Measurements from ENCODE around the gene TMEM8B. TPM values are rescaled to one million over a fixed set of nuclear protein-coding genes. Genes with fewer than 3 reads are reported as not detected.

The TMEM8B gene
- total and polyA plus RNA-seq, 10 of the 15 experiments (the other 5 are each of a cell fraction or from before 2014, with no cell fraction given): 0.19 to 7.6 (median 2.5) TPM

- intact Hi-C loops (cut with micrococcal nuclease; ENCODE audit: unreplicated experiment): no loop called here
Observed at GRCh38 chr9:35905051-35905781, 76.2 kb downstream of the TMEM8B start.

GRCh38 chr9:35905912-35906679, 77.1 kb downstream of the TMEM8B start, which contains the start of gene HRCT1:
TSS of gene HRCT1 (plus strand) at chr9:35906202. CDS start at chr9:35906288, 86 bp downstream.
- intact Hi-C loops (cut with micrococcal nuclease; ENCODE audit: unreplicated experiment) (no loop called here), in situ Hi-C loops (cut with MboI) (no loop called here)
- ChIA-PET SMC1A (ENCODE audit: uncharacterized antibody, unreplicated experiment) (no interaction called here), RAD21 (ENCODE audit: unreplicated experiment) (no interaction called here), POLR2A (interaction anchor here (0.6 to 1.0 kb wide), 2 partner anchors 37 to 123 kb away, joined by 3 to 4 read pairs; no protein-coding TSS in a partner anchor), CTCF (no interaction called here)
- H3K9me3 ChIP-seq (replicated peaks; ENCODE audit: control insufficient read depth, insufficient read depth, low read length): no peaks in the 10 kb centered on the region
- TF ChIP-seq TAF1 (IDR thresholded peaks at IDR 0.05; ENCODE audit: borderline replicate concordance, low read depth, low read length) (no peak), PRDM15 (CRISPR knock-in tag; IDR thresholded peaks at IDR 0.05) (no peak), MTA2 (IDR thresholded peaks at IDR 0.05; ENCODE audit: low read depth) (no peak), TCF12 (IDR thresholded peaks at IDR 0.05; ENCODE audit: low read depth, low read length) (no peak), NRF1 (conservative IDR thresholded peaks at IDR 0.05; ENCODE audit: low read depth, low read length) (no peak), POLR2AphosphoS5 (IDR thresholded peaks at IDR 0.05; ENCODE audit: low read length) (no peak), HDAC6 (IDR thresholded peaks at IDR 0.05; ENCODE audit: unreplicated experiment) (no peak), ZNF217 (IDR thresholded peaks at IDR 0.05) (no peak)
- no peak within 1 kb of the TSS for H3K4me3 ChIP-seq
- no peaks in the 10 kb centered on the region for H3K79me2 ChIP-seq (ENCODE audit: control insufficient read depth, insufficient read depth, low read length)
- no peak within 1 kb of the TSS for H2AFZ ChIP-seq (ENCODE audit: control insufficient read depth, low read depth, low read length)
- no peak for DNase-seq (ENCODE audit: low read depth, low spot score)
- no peak within 1 kb of the TSS for H3K27ac ChIP-seq (ENCODE audit: control insufficient read depth, insufficient read depth)
- BruUV-seq (replicated peaks): no TSS peak
- no peaks in the 10 kb centered on the region for H4K20me1 ChIP-seq (ENCODE audit: control insufficient read depth, insufficient read depth)
- H3K4me1 ChIP-seq (ENCODE audit: control insufficient read depth, insufficient read depth, low read length): no peaks in the 10 kb centered on the region
- ATAC-seq: no peak
- 61% methylated on average over 28 of the region's 30 CpGs for WGBS (ENCODE audit: insufficient coverage, insufficient replicate concordance, low lambda C conversion rate, missing lambda C conversion rate)
- H3K9ac ChIP-seq (ENCODE audit: control insufficient read depth, insufficient read depth, low read length): no peak within 1 kb of the TSS
- FAIRE-seq: no peak
- H3K27me3 ChIP-seq (replicated peaks in 1 of 2; ENCODE audit: control insufficient read depth in 2 of 2, insufficient read depth in 2 of 2, low read length in 1 of 2): peaks cover 0 to 1% of the 10 kb centered on the region in 2 experiments; a peak in 2 of 4 replicates
- H3K36me3 ChIP-seq (ENCODE audit: control insufficient read depth in 2 of 2, insufficient read depth in 2 of 2, low read length in 1 of 2): no peaks in the 10 kb centered on the region
- H3K4me2 ChIP-seq (ENCODE audit: control insufficient read depth, insufficient read depth): no peak within 1 kb of the TSS

More at GRCh38 chr9:35905051-35905781, 76.2 kb downstream of the TMEM8B start:
- no peak overlapping the region for H3K4me3 ChIP-seq
- H3K9ac ChIP-seq (ENCODE audit: control insufficient read depth, insufficient read depth, low read length): no peak overlapping the region
- H3K27me3 ChIP-seq (replicated peaks in 1 of 2; ENCODE audit: control insufficient read depth in 2 of 2, insufficient read depth in 2 of 2, low read length in 1 of 2): peaks cover 0 to 1% of the 10 kb centered on the region in 2 experiments; a peak in 2 of 4 replicates
- POLR2A ChIA-PET: interaction anchor here (1.0 kb wide), 1 partner anchor 38 kb away, joined by 3 read pairs; no protein-coding TSS in a partner anchor
- FAIRE-seq (no peak), DNase-seq (ENCODE audit: low read depth, low spot score) (no peak), ATAC-seq (no peak)
- 39% methylated on average over 7 of the region's 8 CpGs for WGBS (ENCODE audit: insufficient coverage, insufficient replicate concordance, low lambda C conversion rate, missing lambda C conversion rate)
- TF ChIP-seq ZNF384 (IDR thresholded peaks at IDR 0.05; ENCODE audit: borderline replicate concordance, low read depth, low read length) (no peak), ZNF217 (IDR thresholded peaks at IDR 0.05) (no peak), CBX3 (IDR thresholded peaks at IDR 0.05; ENCODE audit: borderline replicate concordance, low read depth) (no peak)
- no peaks in the 10 kb centered on the region for H4K20me1 ChIP-seq (ENCODE audit: control insufficient read depth, insufficient read depth)
- H3K4me1 ChIP-seq (ENCODE audit: control insufficient read depth, insufficient read depth, low read length): no peaks in the 10 kb centered on the region
- SMC1A ChIA-PET (ENCODE audit: uncharacterized antibody, unreplicated experiment): interaction anchor here (1.0 kb wide), 1 partner anchor 41 kb away, joined by 5 read pairs; no protein-coding TSS in a partner anchor
- RAD21 ChIA-PET (ENCODE audit: unreplicated experiment): no interaction called here
- in situ Hi-C loops (cut with MboI): no loop called here
- CTCF ChIA-PET: no interaction called here
- H3K27ac ChIP-seq (ENCODE audit: control insufficient read depth, insufficient read depth): no peak overlapping the region
- no peaks in the 10 kb centered on the region for H3K36me3 ChIP-seq (ENCODE audit: control insufficient read depth in 2 of 2, insufficient read depth in 2 of 2, low read length in 1 of 2)
- H2AFZ ChIP-seq (ENCODE audit: control insufficient read depth, low read depth, low read length): no peak overlapping the region
- H3K79me2 ChIP-seq (ENCODE audit: control insufficient read depth, insufficient read depth, low read length): no peaks in the 10 kb centered on the region
- BruUV-seq (replicated peaks): no TSS peak
- no peaks in the 10 kb centered on the region for H3K9me3 ChIP-seq (replicated peaks; ENCODE audit: control insufficient read depth, insufficient read depth, low read length)
- H3K4me2 ChIP-seq (ENCODE audit: control insufficient read depth, insufficient read depth): no peak overlapping the region

All from GM12878 (cell line).